GM21423 (cell line): ENCODE measurements around the gene RIPPLY1.

Source experiments
- ATAC-seq: cut with Tn5 transposase; IDR thresholded peaks from one replicate; pipeline ENCODE4 v1.9.1; 2021; ENCODE audit warnings: mild to moderate bottlenecking, moderate library complexity; ENCODE audit not compliant: unreplicated experiment

The RIPPLY1 gene

DNA sequence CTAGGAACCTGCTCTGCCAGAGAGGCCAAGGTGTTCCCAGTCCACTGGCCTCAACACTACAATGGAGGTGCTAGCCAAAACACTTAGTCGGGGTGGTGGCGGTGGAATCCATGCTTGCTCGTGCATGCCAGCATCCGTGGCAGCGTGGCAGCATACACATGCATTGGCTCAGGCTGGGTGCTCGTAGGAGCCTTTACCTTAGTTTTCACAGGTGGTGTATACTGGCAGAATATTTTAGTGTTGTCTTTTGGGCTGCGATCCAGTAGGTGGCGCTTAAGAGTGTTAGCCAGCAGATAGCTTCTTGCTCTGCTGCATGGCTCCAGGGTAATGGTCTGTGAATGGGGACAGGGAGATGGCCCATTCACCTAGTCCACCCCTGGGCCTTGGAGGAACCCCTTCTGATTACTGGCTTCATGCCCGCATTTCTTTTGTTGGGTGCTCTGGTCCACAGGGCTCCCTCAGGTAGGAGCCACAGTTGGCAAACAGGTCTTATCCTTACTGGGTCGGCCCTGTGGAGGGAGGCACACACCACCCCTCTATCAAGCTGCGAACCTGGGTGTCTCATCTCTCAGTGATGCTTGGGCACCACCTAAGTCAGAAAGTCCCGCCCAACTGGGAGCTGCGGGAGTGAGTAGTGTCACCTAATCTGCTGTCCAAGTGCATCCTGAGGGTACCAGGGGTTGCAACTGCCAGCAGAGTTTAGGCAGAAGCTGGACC is 40.0 kb downstream of the RIPPLY1 start:
- ATAC-seq: no peak
